Choroid plexus epithelial cell (primary cell): Measurements from ENCODE around the gene GTF2E1.
"Not testable (repeated sequence)": the region's sequence is repeated elsewhere in the genome, so short reads cannot be mapped to it uniquely, and the experiment has no call there.

Source experiments
- DNase-seq: peaks from one replicate; pipeline ENCODE4 v3.0.0-alpha.2; 2010; ENCODE audit warnings: low read depth
- H3K4me3 ChIP-seq: 2 replicates; pipeline ENCODE4 v1.5.1; 2011; ENCODE audit warnings: low read depth, mild to moderate bottlenecking, control low read depth, low read length, moderate library complexity
- TF ChIP-seq, protein P1 (sequence below): conservative IDR thresholded peaks from 2 replicates; pipeline ENCODE4 v1.5.1; 2011; ENCODE audit warnings: low read depth, mild to moderate bottlenecking, control low read depth, inconsistent platforms, low read length, moderate library complexity

Gene GTF2E1

DNA sequence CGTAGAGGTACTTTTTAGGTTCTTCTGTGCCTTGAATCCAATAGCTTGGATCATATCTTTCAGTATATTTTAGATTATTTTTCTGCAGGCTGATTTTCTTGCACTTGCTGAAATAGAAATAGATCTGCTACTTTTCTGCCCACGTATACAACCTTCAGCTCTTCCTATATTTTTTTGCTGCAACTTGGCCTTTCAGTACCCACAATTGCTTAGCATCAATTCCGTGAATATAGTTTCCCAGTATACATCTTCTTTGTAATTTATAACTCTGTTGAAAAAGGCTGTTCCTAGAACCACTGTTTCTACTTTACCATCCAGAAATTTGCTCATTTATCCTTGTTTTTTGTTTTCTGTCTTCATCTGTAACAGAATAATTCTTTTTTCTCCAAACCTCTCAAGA, 36.2 kb downstream of the GTF2E1 start:
- no peak for DNase-seq
- TF ChIP-seq, protein P1, sequence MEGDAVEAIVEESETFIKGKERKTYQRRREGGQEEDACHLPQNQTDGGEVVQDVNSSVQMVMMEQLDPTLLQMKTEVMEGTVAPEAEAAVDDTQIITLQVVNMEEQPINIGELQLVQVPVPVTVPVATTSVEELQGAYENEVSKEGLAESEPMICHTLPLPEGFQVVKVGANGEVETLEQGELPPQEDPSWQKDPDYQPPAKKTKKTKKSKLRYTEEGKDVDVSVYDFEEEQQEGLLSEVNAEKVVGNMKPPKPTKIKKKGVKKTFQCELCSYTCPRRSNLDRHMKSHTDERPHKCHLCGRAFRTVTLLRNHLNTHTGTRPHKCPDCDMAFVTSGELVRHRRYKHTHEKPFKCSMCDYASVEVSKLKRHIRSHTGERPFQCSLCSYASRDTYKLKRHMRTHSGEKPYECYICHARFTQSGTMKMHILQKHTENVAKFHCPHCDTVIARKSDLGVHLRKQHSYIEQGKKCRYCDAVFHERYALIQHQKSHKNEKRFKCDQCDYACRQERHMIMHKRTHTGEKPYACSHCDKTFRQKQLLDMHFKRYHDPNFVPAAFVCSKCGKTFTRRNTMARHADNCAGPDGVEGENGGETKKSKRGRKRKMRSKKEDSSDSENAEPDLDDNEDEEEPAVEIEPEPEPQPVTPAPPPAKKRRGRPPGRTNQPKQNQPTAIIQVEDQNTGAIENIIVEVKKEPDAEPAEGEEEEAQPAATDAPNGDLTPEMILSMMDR, result no peak
- no peak overlapping the region for H3K4me3 ChIP-seq

DNA sequence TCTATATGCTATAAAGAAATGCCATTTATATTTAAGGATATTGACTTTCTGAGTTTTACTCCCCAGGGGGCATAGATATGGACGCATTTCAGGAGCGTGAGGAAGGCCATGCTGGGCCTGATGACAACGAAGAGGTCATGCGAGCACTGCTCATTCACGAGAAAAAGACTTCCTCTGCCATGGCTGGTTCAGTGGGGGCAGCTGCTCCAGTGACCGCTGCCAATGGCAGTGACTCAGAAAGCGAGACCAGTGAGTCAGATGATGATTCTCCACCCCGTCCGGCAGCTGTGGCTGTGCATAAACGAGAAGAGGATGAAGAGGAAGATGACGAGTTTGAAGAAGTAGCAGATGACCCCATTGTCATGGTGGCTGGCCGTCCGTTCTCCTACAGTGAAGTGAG, 38.4 kb downstream of the GTF2E1 start:
- no peak overlapping the region for H3K4me3 ChIP-seq
- peak; percentile 75 for DNase-seq
- TF ChIP-seq, protein P1, result no peak

DNA sequence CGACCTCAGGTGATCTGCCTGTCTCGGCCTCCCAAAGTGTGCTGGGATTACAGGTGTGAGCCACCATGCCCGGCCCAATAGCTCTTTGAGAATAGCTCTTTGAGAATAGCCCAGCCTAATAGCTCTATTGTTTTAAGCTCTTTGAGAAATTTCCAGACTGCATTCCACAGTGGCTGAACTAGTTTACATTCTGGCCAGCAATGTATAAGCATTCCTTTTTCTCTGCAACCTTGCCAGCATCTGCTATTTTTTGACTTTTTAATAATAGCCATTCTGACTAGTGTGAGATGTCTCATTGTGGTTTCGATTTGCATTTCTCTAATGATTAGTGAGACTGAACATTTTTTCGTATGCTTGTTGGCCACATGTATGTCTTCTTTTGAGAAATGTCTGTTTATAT, 43.3 kb downstream of the GTF2E1 start:
- peak; percentile 61 for DNase-seq
- not testable (repeated sequence) for H3K4me3 ChIP-seq

DNA sequence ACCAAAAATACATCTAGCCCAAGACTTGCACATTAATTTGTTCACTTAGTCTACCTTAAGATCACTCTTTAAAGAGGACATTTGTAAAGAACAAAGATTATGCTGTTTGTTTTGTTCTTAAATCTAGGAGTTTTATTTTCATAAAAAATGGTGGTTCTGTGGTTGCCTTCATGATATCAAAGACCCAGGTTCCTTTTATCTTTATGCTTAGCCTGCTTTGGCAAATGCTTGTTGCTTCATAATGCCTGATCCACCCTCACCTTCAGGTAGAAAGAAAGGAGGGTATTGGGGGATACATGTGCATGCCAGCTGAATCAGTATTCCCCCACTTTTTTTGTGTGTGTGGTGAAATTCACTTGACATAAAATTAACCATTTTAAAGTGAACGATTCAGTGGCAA, 48.5 kb downstream of the GTF2E1 start:
- TF ChIP-seq, protein P1, result no peak

DNA sequence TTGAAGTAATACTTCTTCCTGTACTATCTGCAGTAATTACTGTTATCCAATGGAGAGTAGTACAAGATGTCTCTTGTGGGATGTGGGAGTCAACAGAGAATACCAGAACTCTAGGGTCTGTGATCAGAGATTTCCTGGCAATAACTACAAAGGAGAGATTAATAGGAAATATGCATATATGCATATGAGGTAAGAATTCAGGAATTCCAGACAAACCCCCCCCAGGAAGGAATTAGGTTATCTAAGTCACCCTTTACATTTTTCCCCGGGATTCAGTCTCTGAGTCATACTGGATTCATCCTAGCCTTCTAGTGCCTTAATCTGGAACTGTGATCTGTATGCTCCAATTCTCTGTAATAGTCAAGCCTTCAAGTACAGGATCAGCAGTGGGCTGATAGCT, 49.4 kb downstream of the GTF2E1 start:
- TF ChIP-seq, protein P1, result no peak
- peak; percentile 13 for DNase-seq
- H3K4me3 ChIP-seq, result no peak overlapping the region

More for the DNA sequence above, 48.5 kb downstream of the GTF2E1 start:
- no peak overlapping the region for H3K4me3 ChIP-seq
- no peak for DNase-seq

DNA sequence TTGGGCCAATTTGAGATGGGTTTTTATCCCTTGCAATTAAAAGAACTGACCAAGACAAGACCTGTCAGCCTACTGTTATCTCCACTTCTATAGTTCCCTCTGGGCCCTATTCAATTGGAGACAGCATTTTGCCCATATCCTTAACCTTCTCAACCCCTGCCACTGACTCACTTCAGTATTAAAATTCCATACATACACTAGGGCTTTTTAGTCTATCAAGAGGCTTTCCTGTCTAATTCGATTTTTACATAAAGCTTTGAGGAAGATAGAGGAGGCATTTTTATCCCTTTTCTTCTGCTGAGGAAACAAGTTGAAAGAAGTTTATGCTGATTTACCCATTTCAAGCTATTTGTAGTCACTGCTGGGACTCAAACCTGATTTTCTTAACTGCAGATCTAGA, 51.1 kb downstream of the GTF2E1 start:
- TF ChIP-seq, protein P1, result no peak
- DNase-seq, result no peak
- no peak overlapping the region for H3K4me3 ChIP-seq

DNA sequence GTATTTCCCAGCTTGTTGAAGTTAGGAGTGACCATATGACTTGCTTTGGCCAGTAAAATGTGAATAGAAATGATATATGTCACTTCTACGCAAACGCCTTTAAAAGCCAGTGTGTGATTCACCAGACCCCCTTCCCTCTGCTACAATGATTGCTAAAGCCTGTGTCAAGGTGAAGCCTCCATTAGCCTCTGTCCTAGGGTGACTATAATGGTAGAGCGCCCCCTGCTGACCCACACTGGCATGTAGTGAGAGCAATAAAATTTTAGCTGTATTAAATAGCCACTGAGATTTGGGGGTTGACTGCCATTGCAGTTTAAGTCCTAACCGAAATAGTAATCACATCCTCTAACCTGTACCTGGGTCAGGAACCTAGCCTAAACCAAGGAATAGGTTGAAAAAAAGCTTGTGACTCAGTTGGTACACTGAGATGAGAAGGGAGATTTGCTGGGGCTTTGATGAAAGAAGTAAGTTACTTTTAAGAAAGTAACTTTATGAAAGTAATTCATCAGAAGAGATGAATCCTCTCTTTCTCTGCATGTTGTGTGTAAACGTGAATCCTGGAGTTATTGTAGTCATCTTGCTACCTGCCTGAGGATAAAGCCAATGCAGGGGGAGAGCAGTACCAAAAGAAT, 52.6 kb downstream of the GTF2E1 start:
- TF ChIP-seq, protein P1, result peak; percentile 93
- DNase-seq, result peak; percentile 86
- H3K4me3 ChIP-seq, result no peak overlapping the region

DNA sequence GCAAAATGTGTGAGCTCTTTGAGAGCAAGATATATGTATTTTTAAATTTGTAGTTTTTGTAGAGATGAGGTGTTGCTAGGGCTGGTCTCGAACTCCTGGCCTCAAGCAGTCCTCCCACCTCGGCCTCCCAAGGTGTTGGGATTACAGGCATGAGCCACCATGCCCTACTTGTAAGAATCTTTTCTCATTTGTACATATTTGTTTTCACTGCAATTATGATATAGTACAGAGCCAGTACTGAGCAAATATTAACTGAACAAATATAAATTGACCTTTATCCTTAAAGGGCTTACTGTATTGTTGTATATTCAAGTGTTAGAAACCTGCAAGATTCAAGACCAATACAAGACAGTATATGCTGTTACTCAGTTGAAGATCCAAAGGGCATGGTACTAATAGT, 53.4 kb downstream of the GTF2E1 start:
- DNase-seq, result no peak
- no peak overlapping the region for H3K4me3 ChIP-seq
- TF ChIP-seq, protein P1, result no peak
